GM21723 (cell line): ENCODE data around the gene TRIM8.

Source experiments
- ATAC-seq: cut with Tn5 transposase; IDR thresholded peaks from one replicate; pipeline ENCODE4 v1.9.1; 2021; ENCODE audit warnings: mild to moderate bottlenecking, moderate library complexity; ENCODE audit not compliant: unreplicated experiment

The TRIM8 gene

DNA sequence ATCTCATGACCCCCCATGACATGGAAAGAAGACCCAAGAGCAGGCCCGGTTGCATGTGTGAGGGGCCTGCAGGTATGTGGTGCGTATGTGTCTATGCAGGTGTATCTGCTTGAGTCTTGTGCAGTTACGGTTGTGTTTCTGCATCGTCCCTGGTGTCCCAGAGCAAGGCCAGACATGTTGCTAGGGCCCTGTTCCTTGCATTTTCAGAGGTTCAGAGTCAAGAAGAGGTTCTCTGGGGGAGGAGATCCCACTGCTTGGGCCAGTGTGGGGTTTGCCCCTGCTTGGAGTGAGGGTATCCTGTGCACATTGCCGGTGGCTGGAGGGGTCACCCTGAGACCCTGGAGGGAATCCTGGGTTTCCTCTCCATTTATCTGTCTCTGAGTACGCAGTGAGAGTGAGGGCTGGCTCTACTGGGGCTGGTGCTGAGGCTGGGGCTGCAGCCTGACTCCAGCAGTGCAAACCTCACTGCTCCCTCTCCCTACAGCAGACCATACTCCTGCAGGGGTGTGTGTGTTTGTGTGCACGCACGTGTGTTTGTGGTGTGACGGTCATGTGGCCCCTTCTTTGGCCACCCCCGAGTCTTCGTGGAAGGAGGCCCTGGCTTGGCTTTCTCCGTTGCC, 4.1 kb downstream of the TRIM8 start:
- ATAC-seq, result no peak

DNA sequence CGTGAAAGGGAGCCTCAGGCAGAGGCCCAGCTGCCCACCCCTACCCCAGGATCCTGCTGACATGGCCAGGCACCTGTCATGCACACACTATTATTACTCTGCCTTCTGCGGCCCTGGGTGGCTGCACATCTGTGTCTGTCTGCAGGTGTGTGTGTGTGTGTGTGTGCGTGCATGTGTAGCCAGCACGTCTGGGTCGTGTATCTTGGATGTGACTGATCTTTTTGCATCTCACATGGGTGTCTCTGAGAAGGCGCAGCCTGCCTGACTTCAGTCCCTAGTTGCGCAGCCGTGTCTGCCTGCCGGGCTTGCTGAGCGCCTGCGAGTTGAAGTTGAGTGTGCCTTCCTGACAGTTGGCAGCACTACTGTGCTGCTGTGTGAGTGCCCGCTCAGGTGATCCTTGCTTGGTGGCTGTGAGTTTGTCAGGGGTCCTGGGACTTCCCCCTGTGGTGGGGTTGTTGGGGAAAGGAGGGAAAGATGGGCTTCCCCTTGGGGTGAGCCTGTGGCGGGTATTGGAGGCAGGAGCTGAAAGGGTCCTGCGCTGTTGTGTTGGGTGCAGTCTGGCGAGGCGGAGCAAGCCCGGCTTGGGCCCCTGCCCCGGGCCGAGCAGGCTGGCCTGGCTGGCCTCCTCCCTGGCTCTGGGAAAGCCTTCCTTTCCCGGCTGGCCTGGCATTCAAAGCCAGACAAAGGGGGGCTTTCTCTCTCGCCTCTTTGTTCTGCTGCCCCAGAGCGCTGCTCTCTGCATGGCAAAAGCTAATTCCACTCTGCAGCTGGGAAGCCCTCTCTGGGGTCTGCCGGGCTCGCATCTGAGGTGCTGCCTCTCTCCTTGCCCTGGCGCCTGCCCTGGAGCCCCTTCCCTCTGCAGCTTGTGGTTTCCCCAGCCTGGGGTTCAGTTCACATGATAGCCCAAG, 4.9 kb downstream of the TRIM8 start:
- ATAC-seq, result no peak

DNA sequence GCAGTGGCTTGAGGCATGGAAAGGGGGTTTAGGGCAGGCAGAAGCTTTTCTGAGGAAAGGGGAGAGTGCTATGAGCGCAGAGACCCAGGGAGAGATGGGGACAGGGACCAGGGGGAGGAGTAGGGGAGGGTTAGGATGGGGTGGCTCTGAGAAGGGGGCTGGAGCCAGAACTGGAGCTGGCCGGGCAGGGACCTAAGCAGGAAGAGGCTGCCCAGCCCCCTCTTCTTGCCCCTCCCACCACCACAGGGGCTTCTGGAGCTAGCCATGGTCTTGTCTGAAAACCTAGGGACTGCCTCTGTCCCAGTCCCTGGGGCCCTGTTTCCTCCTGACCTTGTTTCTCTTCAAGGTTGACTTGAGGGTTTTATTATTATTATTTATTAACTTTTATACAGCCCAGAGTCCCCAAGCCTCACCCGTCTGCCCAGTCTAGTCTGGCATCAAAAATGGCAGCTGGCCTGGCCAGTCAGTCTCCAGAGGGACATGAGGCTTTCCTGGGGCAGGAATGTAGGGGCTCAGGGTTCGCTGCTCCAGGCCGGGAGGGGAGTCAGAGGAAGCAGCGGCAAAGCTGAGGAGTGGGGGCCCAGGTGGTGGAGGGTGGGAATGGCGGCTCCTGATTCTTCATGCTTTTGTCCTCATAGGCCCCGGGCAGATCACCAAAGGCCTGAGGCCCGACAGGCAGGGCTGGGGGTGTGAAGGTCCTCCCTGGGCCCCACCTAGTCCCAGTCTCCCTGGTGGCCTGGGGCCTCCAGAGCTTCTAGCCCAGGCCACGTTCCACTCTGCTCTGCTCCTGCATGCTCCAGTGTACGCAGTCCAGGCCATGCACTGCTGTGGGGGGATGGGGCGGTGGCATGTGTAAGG, 5.7 kb downstream of the TRIM8 start:
- no peak for ATAC-seq

DNA sequence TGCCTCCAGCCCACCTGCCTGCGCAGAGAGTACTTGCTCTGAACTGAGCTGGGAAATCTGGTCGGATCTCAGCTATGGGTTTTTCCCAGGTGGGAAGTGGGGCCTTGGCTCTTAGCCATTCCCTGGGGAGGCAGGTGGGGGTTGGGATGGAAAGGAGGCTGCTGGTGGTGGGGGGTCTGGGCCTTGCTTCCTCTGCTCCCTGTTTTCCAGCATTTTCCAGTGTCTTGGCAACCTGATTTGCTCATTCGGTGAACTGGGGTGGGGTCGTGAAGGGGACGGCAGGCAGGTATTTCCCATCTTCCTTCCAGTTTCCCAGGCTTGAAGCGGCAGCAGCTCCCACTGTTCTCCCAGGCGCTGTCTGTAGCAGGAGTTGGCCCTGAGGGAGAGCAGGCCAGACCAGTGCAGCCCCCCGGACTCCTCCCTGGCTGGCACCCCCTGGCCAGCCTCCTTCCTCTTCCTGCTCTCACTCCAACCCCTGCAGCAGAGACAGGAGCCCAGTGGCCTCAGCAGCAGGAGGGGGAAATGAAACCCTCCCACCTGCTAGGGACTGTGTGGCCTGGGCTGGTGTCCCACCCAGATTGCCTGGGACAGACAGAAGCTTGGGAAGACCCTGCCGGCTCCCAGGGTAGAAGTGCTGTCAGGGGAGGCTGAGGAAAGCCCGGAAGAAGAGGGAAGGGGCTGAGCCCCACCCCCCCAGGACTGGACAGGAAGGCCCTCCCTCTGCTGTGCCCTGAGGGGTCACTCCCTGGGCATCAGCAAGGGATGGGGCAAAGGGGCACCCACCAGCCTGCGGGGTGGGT, 6.6 kb downstream of the TRIM8 start:
- ATAC-seq, result no peak

DNA sequence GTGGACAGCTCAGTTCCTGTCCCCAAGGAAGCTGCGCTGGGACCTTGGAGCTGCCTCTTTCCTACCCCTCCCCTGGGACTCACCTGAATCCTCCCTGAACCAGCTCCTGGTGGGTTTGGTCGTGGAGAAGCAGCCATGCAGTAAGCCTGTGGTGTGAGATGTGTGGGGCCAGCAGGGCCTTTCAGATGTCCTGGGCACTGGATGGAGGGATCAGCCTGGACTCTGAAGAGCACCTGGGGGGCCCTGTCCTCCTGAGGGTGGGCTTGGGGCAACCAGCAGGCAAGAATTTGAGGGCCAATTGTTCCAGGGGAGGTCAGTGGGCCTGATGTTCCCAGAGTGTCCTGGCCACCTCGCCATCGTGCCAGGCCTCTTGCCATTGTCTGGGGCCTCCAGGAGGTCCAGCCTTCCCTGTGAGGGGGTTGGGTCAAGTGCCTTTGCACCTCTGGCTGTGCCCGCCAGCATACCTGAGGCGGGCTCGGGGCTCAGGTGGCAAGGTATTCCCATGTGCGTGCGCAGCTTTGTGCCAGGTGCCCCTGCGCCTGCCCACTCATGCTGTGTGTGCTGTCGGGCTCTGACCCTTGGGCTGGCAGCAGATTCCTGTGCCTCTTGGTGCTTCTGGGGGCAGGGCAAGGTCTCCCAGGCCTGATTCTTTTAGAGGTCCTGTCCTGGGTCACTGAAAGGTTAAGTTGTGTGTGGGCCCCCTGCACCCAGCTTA, 7.3 kb downstream of the TRIM8 start:
- ATAC-seq, result peak; percentile 8

DNA sequence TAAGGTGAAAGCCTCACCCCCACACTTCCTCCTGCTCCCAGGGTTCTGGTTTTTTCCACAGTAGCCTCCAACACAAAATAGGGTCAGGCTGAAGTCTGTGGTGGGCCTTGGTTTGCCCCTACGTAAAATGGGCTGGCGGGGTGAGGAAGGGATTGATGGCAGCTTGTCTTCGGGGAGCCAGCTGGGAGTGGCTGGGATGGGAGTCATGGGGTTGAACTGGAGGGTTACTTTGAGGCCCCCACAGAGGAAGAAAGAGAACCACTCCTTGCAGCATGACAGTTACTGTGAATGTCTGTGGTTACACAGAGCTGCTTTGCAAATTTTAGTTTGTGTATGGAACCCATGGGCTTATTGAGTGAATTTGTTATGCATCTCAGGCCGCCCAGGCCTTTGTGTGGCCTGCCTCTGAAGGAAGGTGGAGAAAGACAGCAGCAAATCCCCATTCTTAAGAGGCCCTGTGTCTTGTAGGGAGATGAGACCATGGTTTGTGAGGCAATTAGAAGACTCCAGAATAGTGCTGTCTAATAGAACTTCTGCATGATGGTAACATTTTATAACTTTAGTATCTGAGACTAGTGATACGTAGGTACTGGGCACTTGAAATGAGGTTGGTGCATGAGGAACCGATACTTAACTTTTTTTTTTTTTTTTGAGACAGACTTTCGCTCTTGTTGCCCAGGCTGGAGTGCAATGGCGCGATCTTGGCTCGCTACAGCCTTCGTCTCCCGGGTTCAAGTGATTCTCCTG, 8.1 kb downstream of the TRIM8 start:
- peak; percentile 43 for ATAC-seq

DNA sequence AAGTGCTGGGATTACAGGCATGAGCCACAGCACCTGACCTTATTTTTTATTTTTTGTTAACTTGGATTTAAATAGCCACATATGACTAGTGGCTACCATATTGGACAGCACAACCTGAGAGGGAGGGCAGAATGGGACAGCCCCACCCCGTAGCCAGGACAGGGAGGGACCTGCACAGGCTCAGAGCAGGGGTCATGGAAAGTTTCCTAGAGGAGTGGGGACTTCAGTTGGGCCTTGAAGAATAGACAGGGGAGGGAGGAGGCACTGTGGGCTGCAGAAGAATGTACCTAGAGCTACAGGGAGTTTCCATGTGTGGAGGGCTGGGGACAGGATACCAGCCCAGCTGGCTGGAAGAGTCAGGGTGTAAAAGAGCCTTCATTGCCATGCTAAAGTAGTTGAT, 8.8 kb downstream of the TRIM8 start:
- ATAC-seq, result no peak

DNA sequence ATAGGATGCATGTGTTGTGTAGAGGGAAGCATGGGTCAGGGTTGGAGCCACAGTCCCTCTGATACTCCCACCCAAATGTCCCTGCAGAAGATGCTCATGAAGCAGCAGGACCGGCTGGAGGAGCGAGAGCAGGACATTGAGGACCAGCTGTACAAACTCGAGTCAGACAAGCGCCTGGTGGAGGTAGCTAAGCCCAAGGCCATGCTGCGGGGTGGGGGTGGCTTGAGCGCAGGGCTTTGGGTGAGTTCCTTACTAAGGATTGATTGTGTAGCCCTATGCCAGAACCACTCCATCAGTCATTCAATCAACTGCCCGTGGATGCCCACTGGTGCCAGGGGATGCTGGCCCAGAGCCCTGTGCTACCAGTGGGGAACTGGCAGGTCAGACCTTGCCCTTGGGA, 10.3 kb downstream of the TRIM8 start:
- no peak for ATAC-seq

DNA sequence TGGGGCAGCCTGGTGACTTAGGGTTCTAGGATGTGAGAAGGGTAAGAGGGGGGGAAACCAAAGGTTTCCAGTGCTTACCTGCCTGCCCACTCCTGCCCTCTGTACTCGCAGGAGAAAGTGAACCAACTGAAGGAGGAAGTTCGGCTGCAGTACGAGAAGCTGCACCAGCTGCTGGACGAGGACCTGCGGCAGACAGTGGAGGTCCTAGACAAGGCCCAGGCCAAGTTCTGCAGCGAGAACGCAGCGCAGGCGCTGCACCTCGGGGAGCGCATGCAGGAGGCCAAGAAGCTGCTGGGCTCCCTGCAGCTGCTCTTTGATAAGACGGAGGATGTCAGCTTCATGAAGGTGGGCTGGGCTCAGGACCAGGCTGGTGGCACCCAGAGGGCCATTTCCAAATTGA, 10.7 kb downstream of the TRIM8 start:
- ATAC-seq, result no peak

DNA sequence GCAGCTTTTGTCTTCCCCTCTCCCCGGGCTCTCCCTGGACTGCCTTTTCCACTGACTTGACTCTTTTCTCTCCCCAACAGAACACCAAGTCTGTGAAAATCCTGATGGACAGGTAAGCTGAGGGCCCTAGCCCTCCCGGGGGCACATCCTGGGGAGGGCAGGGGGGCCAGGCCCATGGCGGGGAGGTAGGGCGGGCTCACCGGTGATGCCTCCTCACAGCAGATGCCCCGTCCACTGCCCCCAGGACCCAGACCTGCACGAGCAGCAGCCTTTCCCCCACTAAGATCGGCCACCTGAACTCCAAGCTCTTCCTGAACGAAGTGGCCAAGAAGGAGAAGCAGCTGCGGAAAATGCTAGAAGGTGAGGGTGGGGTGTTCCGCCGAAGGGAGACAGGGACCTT, 11.7 kb downstream of the TRIM8 start:
- ATAC-seq, result no peak

DNA sequence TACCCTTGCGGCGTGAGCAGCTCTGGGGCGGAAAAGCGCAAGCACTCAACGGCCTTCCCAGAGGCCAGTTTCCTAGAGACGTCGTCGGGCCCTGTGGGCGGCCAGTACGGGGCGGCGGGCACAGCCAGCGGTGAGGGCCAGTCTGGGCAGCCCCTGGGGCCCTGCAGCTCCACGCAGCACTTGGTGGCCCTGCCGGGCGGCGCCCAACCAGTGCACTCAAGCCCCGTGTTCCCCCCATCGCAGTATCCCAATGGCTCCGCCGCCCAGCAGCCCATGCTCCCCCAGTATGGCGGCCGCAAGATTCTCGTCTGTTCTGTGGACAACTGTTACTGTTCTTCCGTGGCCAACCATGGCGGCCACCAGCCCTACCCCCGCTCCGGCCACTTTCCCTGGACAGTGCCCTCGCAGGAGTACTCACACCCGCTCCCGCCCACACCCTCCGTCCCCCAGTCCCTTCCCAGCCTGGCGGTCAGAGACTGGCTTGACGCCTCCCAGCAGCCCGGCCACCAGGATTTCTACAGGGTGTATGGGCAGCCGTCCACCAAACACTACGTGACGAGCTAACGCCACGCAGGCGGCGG, 12.6 kb downstream of the TRIM8 start:
- no peak for ATAC-seq

DNA sequence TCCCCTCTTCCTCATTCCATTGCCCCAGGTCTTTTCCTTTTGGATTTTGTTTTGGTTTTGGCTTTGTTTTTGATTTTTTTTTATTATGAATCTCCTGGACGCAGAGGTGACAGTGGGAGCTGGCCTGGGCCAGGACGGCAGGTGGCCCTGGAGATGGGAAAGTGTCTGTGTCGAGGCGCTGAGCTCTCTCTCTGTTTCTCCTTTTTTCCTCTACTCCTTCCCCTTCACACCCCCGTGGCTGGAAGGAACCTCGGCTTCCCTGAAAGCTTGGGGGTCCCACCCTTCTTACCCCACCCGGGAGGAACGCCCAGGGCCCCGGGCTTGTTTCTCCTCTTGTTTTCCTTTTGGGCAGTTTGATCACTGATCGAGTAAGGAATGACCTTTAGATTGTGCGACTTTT, 13.2 kb downstream of the TRIM8 start:
- no peak for ATAC-seq

DNA sequence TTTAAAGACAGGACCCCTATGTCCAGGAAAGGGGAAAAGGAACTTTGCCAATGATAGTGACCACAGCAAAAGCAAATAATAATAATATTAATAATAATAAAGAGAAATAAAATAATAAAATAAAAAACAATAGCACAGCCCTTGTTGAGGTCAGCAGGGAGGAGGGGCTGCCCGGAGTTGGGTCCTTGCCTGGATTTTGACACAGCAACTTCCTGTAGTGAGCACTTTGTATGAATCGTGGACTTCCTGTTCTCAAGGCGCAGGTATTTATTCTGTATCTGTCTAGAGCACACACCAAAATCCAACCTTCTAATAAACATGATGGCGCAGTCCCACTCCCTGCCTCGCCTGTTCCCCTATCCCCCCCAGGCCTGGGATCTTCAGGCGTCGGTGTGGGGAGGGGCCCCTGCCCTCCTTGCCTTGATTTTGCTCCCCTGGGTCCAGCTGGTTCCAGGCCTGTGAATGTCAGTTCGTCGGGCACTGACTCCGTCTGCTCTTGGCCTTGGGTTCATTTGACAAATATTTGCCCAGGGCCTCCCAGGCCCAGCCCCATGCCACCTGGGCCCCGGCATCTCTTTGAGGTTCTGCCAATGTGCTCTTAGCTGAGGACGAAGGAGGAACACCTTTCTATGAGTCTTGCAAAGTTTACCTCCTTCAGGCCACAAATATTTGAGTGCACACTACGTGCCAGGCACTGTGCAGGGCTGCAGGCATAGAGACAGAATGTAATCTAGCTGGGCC, 13.9 kb downstream of the TRIM8 start:
- ATAC-seq, result no peak

DNA sequence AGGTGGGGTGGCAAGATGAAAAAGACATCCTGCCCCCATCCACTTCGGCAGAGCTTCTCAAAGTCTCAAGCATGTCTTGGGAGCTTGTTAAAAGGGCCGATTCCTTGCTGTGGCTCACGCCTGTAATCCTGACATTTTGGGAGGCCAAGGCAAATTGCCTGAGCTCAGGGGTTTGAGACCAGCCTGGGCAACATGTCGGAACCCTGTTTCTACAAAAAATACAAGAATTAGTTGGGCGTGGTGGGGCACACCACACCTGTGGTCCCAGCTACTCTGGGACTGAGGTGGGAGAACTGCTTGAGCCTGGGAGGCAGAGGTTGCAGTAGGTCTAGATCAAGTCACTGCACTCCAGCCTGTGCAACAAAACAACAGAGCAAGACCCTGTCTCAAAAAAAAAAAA, 14.5 kb downstream of the TRIM8 start:
- ATAC-seq, result no peak

DNA sequence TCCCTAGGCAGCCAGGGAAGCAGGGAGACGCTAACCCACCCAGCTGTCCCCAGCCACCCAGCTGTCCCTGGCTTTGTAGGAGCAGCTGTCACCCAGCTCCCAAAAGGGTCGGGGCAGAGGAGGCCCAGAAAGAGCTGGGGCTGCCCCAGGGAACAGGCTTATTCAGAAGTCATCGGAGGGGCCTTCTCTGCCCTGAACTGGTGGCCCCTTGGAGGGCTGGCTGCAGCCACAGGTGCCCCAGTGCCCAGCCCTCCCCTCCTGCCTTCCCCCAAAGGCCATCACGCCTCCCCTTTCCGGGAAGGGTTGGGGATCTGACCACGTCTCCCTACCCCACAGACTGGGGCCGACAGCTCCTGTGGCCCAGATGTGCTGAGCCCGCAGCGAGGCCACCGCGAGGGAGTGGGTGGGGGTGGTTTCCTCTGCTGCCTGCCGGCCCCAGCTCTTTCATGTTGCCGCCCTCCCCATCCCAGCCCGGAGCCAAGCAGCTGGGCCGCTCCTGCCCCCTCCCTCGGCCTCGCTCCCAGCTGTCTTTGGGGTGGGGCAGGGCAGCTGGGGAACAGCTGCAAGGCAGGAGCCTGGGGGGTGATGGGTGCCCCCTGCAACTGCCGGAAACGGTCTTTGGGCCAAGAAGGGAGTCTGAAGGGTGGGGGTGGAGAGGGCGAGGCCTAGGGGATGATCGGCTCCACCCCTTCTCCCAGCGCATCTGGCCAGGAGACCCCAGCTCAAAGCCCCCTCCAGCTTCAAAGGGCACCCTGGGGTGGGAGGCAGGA, 16.8 kb downstream of the TRIM8 start:
- peak; percentile 87 for ATAC-seq

DNA sequence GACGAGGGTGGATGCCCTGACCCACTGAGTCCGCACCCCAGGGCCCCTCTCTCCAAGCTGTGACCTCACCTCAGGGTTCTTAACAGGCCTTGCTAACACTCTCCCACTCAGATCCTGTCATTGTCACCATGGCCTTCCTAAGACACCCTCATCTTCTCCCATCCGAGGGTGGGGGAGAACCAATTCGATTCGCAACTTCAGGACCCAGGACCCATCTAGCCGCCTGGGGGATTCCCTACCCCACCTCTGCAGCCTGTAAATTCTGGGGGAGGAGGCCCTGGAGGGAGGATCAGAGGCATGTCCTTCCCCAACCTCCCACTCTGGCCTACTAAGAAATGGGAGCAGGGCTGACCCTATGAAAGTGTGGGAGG, 17.4 kb downstream of the TRIM8 start:
- ATAC-seq, result peak; percentile 29

DNA sequence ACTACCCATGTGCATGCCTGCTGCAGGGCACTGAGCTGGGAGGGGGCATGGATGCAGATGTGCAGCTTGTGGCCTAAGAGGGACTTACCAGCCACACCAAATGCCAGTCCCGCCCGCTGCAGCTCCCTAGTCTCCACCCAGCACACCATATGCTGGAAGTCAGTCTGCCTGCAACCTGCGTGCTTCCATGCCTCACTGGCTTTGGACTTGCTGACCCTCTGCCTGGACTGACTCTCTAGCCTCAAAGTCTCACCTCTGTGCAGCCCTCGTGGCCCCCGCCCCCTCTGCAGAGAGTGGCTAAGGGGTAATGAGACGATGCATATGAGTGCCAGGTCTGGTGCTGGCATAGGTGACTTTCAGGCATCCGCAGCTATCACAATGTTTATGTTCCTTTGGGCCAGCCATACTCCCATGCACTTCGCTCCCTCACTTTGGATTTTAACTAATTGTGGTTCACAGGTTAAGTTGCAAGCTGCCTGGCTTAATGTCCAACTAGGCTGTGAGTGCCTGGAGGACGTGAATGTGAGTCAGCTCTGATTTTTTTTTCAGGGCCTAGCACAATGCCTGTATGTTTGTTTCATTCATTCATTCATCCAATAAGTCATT, 21.7 kb downstream of the TRIM8 start:
- no peak for ATAC-seq
